Stimulated activated CD8-positive, alpha-beta memory T cell treated with anti-CD3 and anti-CD28 coated beads, Interleukin-15, amount 100 ng/mL, for 4 hours (primary cell): Measurements from ENCODE around the gene TSACC.

Experiments
- DNase-seq, 2 donors: peaks; one replicate each; pipeline ENCODE4 v3.0.0-alpha.2; 2020; ENCODE audit warnings: low read depth in 2 of 2

TSACC gene

GRCh38 chr1:156376146-156376545 is 37.8 kb downstream of the TSACC start:
- no peak for DNase-seq

GRCh38 chr1:156376958-156377919 is 38.9 kb downstream of the TSACC start:
- no peak for DNase-seq

GRCh38 chr1:156378557-156378956 is 40.2 kb downstream of the TSACC start:
- no peak for DNase-seq

GRCh38 chr1:156379420-156380165 is 41.3 kb downstream of the TSACC start:
- no peak for DNase-seq

GRCh38 chr1:156382561-156382960 is 44.2 kb downstream of the TSACC start:
- no peak for DNase-seq

- DNase-seq: peak; percentile 15 to 29
Measured at GRCh38 chr1:156383023-156383422, 44.7 kb downstream of the TSACC start.

GRCh38 chr1:156384007-156384406 is 45.7 kb downstream of the TSACC start:
- no peak for DNase-seq

- no peak for DNase-seq
Measured at GRCh38 chr1:156384658-156385057, 46.3 kb downstream of the TSACC start.

- peak; percentile 19 to 55 for DNase-seq
Measured at GRCh38 chr1:156385534-156386031, 47.3 kb downstream of the TSACC start.

GRCh38 chr1:156386134-156386901 is 48.0 kb downstream of the TSACC start:
- no peak for DNase-seq

GRCh38 chr1:156386949-156387869 is 48.9 kb downstream of the TSACC start:
- DNase-seq: no peak

- DNase-seq: no peak
Measured at GRCh38 chr1:156387870-156388173, 49.5 kb downstream of the TSACC start.

GRCh38 chr1:156388174-156389137 is 50.1 kb downstream of the TSACC start:
- no peak for DNase-seq

GRCh38 chr1:156389311-156389710 is 51.0 kb downstream of the TSACC start:
- no peak for DNase-seq

- DNase-seq: no peak
Measured at GRCh38 chr1:156390469-156391365, 52.4 kb downstream of the TSACC start.

- DNase-seq: no peak
Measured at GRCh38 chr1:156391366-156391677, 53.0 kb downstream of the TSACC start.

GRCh38 chr1:156391701-156392100 is 53.4 kb downstream of the TSACC start:
- no peak for DNase-seq

GRCh38 chr1:156392452-156392853 is 54.1 kb downstream of the TSACC start:
- DNase-seq: no peak

GRCh38 chr1:156393095-156393494 is 54.8 kb downstream of the TSACC start:
- DNase-seq: no peak
